ENCODE measurements around the gene GALNT18. TPM values are rescaled to one million over a fixed set of nuclear protein-coding genes. Genes with fewer than 3 reads are reported as not detected.
A peak's percentile ranks its signal among the peaks of the same experiment; 100 is the strongest.

GALNT18 gene
- total RNA-seq, 1 donor from 2014 or later = 5.7 TPM

DNA sequence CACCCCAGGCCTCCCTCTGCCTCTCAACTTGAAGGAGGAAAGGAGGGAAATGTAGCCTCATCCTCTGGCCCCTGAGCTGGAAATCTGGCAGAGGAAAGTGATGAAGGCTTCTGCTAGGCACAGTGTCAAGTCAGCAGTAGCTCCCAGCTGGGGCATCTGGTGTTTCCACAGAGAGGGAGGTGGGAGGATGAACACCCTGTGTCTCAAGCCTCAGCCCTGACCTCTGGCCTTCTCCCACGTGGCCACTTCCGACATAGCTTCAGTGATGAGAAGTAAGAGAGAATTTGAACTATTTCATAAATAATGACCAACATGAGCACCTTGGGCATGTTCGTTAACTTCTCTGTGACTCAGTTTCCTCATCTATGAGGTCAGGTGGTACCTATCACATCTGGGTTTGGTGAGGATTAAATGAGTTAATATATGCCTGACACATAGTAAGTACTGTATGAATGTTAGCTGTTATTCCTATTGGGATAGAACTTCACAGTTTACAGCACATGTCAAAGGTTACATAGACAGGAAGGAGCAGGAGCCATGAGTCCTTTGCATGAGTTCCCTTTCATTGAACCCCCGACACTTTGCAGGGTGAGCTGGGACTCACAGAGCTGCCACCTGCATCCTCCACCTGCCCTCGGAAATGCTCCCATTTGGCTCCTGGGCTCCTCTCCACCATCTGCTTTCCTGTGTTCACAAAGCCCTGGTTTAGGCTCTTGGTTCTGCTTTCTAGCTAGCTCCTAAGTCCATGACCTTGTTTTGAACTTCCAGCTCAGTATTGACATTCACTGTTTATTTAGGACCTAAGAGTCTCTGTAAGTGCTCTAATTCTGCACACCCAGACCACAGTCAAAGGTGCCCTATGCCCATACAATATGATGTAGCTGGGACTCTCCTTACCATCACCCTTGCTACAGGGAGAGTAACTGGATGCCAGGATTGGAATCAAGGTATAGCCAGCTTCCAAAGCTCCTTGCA is 330.5 kb downstream of the GALNT18 start:
- ATAC-seq = peak; percentile 82
- no peak for DNase-seq (ENCODE audit: low spot score)

DNA sequence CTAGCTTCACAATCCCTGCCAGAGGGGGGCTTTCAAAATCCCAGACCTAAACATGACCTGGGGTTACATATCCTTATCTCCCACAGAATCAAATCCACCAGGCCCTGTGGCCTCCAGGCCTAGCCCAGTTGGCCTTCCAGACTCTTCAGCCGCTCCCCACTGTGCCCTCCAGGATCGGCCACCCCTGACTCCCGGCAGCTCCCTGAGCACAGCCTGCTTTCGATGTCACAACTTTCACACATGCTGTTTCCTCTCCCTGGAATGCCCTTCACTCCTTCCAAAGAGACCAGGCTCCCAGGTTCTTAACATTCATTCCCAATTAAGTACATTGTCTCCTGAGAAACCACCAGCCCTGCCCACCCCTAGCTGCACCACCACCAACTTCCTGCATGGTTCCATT is 331.5 kb downstream of the GALNT18 start:
- ATAC-seq = no peak
- DNase-seq (ENCODE audit: low spot score) = no peak

DNA sequence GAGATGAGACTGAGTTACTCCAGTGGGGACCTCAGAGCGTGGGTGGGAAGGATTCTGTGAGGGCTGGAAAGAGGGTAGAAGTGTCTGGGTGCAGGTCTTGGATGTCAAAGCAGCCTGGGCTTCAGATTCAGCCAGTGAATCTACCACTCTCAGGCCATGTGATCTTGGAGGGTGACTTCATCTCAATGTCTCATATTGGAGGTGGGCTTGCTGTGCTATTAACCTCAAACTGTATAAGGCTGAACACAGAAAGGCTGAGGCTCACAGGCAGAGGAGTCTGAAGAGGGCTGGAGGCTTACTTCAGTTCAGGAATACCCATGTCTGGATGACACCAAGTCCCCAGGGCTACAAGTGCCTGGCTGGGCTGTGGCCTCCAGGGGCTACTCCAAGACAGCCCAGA is 332.1 kb downstream of the GALNT18 start:
- no peak for ATAC-seq
- no peak for DNase-seq (ENCODE audit: low spot score)

DNA sequence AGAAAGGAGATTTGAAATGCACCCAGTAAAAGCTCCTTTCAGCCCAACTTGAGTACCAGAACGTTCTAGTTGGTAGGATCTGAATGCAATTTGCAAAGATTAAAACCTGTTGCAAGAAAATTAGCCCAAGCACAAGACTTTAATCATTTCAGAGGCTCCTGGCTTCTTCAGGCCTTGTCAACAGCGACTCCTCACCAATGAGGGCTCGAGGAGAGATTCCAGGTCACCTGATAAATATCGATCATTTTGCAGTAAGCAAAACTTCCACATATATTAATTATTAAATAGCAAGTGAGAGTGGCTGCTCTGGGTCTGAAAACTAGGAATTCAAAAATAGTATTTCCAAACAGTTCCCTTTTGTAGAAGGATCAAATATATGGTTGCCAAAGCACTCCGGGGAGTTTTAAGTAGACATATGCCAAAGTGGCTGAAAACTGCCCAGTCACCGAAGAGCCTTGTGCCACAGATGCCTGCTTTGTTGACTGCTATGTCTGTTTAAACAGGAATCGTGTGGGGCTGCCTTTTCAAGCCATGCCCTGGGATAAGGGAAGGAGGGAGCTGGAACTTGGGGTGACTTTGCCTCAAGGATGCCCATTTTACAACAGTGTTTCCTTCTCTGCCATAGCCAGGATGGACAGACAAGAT is 332.7 kb downstream of the GALNT18 start:
- ATAC-seq (peak; percentile 26), DNase-seq (ENCODE audit: low spot score) (no peak)

DNA sequence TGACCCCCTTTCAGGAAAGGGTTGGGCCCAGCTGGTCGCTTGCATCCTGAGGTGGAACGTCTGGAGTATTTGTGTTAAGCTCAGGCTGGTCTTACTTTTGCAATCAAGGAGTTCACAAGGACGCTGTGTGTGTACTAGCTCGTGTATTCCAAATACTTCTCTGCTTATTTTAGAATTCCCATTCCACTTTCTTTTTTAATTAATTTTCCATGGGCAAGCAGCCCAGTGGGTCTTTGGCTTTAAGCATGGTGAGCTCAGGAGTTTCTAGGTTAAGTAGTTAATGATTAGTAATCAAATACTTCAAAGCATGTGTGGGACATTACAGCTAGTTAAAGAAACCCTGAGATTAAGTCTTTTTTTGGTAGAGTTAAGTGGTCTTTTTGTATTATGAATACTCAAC is 337.3 kb downstream of the GALNT18 start:
- ATAC-seq (peak; percentile 62), DNase-seq (ENCODE audit: low spot score) (no peak)

DNA sequence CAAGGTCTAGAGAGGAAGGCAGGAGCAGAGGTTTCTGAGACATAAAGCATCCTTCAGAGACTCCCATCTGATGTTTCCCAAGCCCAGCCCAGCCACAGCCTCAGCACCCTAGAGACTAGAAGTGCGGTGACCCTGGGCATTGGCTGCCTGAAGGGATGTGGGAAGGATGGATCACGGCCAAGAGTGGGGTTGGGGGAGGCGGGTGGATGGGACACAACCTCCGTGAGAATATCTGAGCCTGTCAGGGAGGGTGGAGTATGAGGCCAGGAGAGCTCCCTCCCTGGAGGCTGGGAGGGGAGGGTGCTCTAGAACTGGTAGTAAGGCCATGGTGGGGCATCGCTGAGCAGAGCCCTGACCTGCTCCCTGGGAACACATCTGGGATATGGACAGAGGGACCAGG is 340.2 kb downstream of the GALNT18 start:
- ATAC-seq = no peak
- DNase-seq (ENCODE audit: low spot score) = no peak

DNA sequence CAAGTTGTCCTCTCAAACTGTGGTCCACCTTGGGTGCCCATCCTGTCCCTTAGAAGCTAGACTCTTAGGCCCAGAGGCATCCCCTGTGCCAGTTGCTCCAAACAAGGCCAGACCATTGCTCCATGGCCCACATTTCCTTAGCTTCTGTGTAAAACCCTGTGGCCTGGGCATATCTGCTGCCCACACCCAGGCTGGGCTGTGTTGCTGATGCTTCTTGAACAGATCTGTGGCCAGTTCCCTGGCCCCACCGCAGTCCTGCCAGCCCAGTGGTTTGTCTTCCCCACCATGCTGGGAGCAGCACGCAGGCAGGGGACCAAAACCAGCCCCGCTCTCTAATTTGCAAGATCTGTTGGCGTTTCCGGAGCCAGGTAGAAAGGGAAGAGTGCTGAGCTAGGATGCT is 341.0 kb downstream of the GALNT18 start:
- DNase-seq (ENCODE audit: low spot score) (no peak), ATAC-seq (no peak)

DNA sequence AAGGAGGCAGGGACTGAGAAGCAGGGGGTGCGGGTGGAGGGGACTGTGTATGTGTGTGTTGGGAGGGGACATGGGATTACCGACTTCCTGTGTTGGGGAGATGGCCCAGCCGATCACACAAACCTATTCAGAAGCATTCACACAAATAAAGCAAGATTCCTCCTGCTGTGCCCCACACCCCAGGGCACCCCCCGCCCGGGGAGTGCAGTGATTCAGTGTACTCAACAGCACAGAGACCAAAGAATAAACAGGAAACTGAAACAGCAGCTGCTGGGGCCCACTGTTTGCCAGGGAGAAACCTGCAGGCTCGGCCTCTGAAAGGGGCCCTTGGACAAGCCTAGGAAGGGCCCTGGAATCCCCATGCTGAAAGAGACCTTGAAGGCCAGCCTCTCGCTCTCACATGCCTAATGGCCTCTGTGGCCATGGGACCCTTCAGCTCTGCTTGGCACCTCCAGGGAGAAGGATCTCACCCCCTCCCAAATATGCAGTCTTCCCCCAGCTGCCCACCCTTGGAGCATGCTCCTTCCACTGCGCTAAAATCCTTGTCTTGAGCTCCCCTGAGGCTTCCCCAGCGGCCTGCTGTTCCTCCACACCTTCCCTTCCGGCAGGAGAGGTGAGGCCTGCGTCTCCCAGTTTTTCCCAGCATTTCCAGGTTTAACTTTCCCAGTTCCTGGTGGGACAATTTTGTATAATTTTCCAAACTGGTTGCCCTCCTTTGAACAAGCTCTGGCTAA is 341.7 kb downstream of the GALNT18 start:
- ATAC-seq (no peak), DNase-seq (ENCODE audit: low spot score) (no peak)

DNA sequence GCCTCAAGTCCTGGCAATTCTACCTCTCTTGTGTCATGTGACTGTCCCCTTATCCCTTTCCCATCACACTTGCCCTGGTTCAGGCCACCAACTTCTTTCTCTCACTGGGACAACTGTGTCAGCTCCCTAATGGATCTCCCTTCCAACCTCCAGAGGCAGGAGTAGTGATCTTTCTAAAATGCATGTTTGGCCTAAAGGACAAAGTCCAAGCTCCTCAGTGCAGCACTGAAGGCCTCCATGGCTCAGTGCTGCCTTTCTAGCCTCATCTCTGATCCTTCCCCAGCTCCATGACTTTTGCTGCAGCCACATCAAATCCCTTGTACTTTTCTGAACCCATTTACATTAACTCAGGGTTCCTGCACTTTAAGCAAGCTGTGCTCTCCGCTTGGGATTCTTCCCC is 349.6 kb downstream of the GALNT18 start:
- ATAC-seq (peak; percentile 47), DNase-seq (ENCODE audit: low spot score) (no peak)

DNA sequence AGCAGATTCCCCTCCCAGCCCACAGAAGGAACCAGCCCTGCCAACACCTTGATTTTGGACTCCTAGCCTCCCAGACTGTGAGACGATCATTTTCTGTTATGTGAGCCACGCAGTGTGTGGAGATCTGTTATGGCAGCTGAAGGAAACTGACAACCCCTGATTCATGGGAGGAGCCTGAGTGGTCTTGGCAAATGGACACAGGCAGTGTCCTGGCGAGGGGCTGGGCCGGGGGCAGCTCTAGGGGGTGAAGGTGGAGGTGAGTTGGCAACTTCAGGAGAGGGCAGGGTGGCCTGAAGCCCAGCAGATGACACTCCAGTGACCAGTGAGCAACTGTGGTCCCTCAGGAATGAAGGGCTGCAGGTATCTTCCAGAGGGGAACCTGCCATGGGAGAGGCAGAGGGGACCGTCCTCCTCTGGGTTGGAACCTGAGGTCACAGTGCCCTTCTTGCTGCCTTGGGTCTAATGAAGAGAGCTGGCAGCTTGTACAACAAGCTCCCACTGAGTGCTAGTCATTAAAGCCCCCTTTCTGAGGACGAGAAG is 351.5 kb downstream of the GALNT18 start:
- DNase-seq (ENCODE audit: low spot score) = no peak
- ATAC-seq = no peak

DNA sequence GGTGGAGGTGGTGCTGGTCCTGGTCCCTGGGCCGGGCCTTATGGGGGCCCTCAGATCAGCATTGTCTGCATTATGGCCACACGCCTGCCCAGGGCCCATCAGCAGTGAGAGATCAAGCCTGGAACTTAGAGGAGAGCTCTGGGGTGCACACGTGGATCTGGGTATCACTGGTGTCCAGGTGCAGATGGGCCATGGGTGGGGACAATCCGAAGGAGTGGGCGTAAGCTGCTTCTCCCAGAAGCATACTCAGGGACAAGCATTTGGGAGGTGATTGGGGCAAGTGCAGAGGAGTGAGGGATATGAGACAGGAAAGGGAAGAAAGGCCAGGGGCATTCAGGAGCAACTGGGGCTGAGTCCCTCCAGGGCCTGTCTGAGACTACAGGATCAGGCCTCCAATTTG is 353.1 kb downstream of the GALNT18 start:
- DNase-seq (ENCODE audit: low spot score) (no peak), ATAC-seq (no peak)

DNA sequence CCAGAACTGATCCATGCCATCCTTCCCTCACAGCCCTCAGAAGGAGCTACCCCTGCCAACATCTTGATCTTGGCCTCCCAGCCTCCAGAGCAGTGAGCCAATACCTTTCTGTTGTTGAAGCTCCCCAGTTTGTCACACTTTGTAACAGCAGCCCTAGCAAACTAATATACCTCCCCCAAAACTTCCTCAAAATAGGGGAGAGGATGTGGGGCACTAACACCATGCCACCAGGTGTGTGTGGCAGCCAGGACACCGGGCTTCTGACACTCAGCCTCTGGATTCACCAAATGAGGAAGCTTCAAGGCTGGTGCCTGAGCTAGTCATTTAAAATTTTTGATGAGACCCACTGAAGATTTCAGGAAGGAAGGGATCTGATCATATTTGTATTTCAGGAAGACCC is 353.7 kb downstream of the GALNT18 start:
- ATAC-seq (no peak), DNase-seq (ENCODE audit: low spot score) (no peak)

DNA sequence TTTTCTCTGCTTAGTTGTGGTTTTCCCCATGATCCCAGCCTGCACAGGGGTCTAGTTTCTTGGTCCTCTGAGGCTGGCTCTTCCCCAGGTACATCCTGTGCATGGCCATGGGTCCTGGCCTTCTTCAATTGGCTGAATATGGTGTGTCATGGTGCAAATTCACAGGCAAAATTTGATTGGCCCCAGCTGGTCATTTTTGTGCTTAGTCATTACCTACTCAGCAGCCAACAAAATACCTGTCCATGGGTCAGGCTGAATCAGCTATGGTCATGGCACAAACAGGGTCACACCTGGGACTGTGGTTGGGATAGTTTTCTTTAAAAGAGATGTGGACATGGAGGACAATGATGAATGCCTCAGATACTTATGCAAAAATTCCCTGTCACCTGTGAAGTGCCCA is 354.5 kb downstream of the GALNT18 start:
- ATAC-seq (no peak), DNase-seq (ENCODE audit: low spot score) (no peak)

DNA sequence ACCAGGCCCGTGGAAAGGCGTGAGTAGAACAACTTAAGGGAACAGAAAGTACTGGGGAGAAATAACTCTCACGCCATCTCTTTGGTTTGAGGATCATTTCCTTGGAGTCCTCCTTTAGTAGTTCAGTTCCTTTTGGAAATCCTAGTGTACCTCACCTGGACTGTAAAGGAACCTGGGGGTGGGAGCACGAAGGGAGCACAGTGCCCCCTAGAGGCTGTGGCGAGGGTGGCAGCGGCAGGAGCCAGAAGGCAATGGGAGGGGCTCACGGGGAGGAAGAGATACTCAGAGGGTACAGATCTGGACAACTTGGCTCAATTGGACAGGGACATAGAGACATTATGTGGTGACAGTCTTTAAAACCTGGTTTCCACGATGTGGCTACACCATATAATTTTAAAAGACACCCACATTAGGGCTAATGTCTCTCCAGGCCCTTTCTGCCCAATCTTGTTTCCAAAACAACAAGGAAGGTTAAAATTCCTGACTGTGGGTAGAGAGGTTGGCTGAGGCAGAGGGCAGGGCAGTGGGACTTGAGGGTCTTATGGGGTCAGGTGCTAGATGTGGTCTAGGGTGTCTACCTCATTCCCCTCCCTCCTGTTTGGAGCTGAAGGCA is 355.7 kb downstream of the GALNT18 start:
- DNase-seq (ENCODE audit: low spot score) (peak; percentile 61), ATAC-seq (peak; percentile 94)

DNA sequence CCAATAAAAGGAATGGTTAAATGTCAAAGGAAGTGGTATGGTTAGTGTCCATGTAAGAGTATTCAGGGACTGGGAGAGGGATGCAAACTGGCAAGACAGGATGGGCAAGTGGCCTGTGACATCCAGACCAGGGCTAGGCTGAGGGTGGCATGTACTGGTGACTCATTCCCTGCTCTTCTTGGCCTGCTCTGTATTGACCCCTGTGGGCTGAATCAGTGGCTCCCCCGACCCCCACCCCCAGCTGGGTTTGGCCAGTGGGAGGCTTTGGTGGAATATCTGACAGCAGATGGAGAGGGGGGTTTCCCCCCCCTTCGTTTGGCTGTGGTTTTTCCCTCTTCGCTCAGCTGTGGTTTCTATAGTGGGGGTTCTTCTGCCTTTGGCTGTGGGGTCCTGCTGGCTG is 356.5 kb downstream of the GALNT18 start:
- ATAC-seq = no peak
- DNase-seq (ENCODE audit: low spot score) = no peak

DNA sequence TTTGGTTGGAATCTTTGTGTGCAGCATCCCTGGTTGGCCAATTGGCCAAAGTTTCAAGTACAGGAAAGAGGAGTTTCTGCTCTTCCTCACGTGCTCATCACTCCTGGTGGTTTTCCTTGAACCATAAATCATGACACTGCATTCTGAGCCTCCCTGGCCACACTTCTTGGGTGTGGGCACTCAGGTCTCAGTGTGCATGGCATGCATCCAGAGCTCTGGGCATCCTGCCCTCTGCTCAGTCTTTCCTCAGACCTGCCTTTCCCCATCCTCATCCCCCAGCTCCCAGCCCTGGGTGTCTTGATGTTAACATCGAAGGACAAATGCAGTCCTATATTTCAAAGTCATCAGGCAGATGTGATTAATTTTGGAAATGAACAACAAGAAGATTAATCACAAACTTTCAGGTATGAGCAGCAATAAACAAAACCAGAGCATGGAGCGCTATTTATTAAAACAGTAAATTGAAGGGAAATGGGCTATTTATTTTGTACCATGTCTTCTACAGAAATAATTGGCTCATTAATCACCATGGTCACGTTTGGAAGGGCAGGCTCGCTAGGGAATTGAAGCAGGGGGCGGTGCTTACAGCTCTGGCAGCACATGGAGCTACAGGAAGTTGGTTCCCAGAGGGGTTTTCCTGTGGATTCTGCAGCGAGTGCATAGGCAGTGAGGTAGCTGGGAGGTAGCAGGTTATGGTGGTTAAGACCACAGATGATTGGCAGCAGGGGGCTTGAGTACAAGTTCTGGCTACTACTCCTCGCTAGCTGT is 358.4 kb downstream of the GALNT18 start:
- DNase-seq (ENCODE audit: low spot score) = no peak
- ATAC-seq = no peak

DNA sequence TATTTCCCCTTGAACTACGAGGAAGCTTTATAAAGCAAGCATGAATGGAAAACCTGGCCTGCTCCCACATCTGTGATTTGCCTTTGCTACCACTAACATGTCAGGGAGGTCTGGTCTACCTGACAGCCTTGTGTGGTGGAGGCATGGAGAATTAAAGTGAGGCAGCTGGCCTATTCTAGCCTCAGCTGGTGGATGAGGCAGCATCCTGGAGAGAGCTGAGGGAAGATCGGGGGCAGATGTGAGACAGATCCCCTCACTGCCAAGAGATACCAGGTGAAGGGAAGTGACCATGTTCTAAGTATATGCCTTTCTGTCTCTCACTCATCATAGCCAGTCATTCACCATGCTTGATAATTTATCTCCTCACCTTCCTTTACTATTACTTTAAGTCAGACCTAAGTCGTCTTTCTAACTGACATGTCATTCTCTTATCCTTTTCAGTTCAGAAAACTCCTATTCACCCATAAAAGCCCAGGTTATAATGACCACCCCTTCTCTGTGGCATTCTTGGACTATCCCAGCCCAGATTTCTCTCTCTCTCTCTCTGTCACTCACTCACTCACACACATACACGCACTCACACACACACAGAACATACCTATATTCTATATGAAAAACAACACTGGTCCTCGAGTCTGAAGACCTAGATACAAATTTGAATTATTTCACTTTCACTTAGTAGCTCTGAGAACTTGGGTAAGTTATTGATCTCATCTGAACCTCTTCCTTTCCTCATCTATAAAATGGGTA is 359.5 kb downstream of the GALNT18 start:
- ATAC-seq = no peak
- no peak for DNase-seq (ENCODE audit: low spot score)

DNA sequence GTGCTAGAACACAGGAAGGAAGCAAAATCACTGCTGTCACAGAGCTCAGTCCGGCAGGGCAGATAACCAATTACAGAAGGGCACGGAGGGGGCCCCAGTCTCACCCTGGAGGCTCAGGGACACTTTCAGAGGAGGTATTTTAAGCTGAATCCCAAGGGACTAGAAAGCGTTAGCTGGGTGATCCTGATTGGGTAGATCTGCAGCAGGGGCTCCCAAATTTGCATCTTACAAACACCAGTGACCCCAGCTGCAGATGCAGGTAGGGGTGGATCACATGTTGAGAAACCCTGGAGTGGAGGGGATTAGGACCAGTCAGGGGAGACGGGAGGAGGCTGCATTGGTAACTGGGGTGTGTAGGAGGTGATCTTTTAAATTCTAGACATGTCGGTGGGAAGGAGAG is 360.2 kb downstream of the GALNT18 start:
- DNase-seq (ENCODE audit: low spot score) (no peak), ATAC-seq (no peak)

DNA sequence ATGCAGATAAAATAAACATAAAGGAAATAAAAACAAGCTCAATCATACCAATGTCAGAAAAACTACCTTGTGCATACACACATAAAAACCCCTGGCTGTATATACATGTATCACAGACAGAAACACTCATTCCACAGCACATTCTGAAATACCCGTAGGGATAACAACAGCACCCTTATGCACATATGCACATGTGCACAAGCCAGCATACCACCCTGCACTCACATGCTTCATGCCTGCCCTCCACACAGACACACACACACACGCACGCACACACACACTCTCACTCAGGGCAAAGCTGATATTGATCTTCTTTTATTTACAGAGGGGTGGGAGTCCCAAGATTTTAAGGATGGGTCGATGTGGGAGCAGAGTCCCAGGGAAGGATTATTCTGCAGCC is 360.9 kb downstream of the GALNT18 start:
- ATAC-seq = no peak

More for the DNA sequence above, 360.9 kb downstream of the GALNT18 start:
- no peak for DNase-seq (ENCODE audit: low spot score)

Measured in left lobe of liver (tissue), 2 donors.